CD4-positive, CD25-positive, alpha-beta regulatory T cell (primary cell): ENCODE data around the gene PRKAA1. TPM values are rescaled to one million over a fixed set of nuclear protein-coding genes. Genes with fewer than 3 reads are reported as not detected.

Experiments used
- ATAC-seq, 2 donors: fragments of 150-1000 bp; cut with Tn5 transposase; one replicate each; pipeline ENCODE4 v1.10.0; 2021; ENCODE audit warnings: low read depth in 2 of 2, moderate number of reproducible peaks in 2 of 2, moderate library complexity in 1 of 2
- DNase-seq, 3 donors: peaks; one replicate each; pipeline versions ENCODE4 v3.0.0 to v3.0.0-alpha.2; 2012 to 2022; ENCODE audit warnings: mixed read lengths in 1 of 3
- H3K27ac ChIP-seq: one replicate; pipeline ENCODE4 v1.7.0; 2013; ENCODE audit warnings: mild to moderate bottlenecking, low read length; ENCODE audit not compliant: insufficient read depth, poor library complexity, severe bottlenecking
- H3K27me3 ChIP-seq: one replicate; pipeline ENCODE4 v1.7.0; 2013; ENCODE audit warnings: low read length; ENCODE audit not compliant: control insufficient read depth, insufficient read depth
- H3K36me3 ChIP-seq: one replicate; pipeline ENCODE4 v1.7.0; 2013; ENCODE audit warnings: mild to moderate bottlenecking, low read length, moderate library complexity; ENCODE audit not compliant: control insufficient read depth, insufficient read depth
- H3K4me1 ChIP-seq: 2 replicates; pipeline ENCODE4 v1.7.0; 2013; ENCODE audit warnings: mild to moderate bottlenecking, low read length; ENCODE audit not compliant: insufficient read depth, control insufficient read depth, poor library complexity, severe bottlenecking
- H3K4me3 ChIP-seq: one replicate; pipeline ENCODE4 v1.7.0; 2013; ENCODE audit warnings: low read depth, mild to moderate bottlenecking, low read length, moderate library complexity
- H3K9me3 ChIP-seq, 2 experiments: 1 replicate in 1 of 2; 2 replicates in 1 of 2; pipeline ENCODE4 v1.7.0; 2013; ENCODE audit warnings: low read length in 2 of 2, mild to moderate bottlenecking in 1 of 2, moderate library complexity in 1 of 2; ENCODE audit not compliant: control insufficient read depth in 2 of 2
- H3K27ac Mint-ChIP-seq, 3 donors: one replicate each; pipeline ENCODE4 v1.8.0; 2020 to 2022; ENCODE audit warnings: mild to moderate bottlenecking in 3 of 3, mixed read lengths in 3 of 3, moderate library complexity in 2 of 3
- H3K27me3 Mint-ChIP-seq: one replicate; pipeline ENCODE4 v1.8.0; 2022; ENCODE audit warnings: mild to moderate bottlenecking, mixed read lengths
- H3K36me3 Mint-ChIP-seq: one replicate; pipeline ENCODE4 v1.8.0; 2020; ENCODE audit warnings: mixed read lengths
- H3K4me1 Mint-ChIP-seq, 4 donors: one replicate each; pipeline ENCODE4 v1.8.0; 2020 to 2022; ENCODE audit warnings: mixed read lengths in 4 of 4, mild to moderate bottlenecking in 1 of 4
- H3K4me3 Mint-ChIP-seq, 4 donors: one replicate each; pipeline ENCODE4 v1.8.0; 2020 to 2022; ENCODE audit warnings: mild to moderate bottlenecking in 4 of 4, mixed read lengths in 4 of 4, moderate library complexity in 3 of 4
- H3K9me3 Mint-ChIP-seq, 7 donors: one replicate each; pipeline ENCODE4 v1.8.0; 2020 to 2022; ENCODE audit warnings: mixed read lengths in 7 of 7, mild to moderate bottlenecking in 3 of 7, moderate library complexity in 2 of 7
- polyA plus RNA-seq, 4 donors: library from polyadenylated mRNA; unstranded; fragments of 300-500 nt; fragmentation: Illumina TruSeq; gene quantifications; one replicate each; pipeline ENCODE4 v1.2.3, GENCODE V29; 2021
- total RNA-seq: library from RNA; stranded (reverse); gene quantifications from one replicate; pipeline ENCODE4 v1.2.3, GENCODE V29; 2022

PRKAA1 gene
- total and polyA plus RNA-seq, 5 donors from 2014 or later, result 34.1 to 102 (median 44.1) TPM

DNA sequence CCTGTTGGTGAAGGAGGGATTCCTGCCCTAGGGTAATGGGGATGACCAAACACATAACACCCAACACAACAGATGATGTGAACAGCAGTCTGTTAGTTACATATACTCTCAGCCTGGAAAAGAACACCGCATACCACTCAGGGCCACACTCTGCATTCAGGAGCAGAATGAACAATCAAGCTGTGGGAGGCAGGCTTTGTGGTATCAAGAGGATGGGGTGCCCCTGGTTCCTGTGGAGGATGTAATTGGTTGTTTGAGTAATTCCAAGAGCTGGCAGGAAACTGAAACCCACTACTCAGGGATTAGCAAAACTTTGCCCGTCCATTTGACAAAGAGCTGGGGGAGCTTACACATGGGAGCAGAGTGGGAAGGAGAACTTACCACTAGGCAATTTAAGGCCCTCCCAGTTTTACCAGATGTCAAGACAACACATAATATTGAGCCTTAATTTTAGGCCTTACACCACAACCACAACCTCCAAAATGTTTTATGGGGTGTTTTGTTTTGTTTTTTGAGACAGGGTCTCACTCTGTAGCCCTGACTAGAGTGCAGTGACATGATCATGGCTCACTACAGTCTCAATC, 15.6 kb upstream of the PRKAA1 start:
- ATAC-seq, result no peak
- H3K4me3 Mint-ChIP-seq, result no peak overlapping the region
- DNase-seq, result no peak
- H3K36me3 Mint-ChIP-seq, result no peaks in the 10 kb centered on the region
- no peak overlapping the region for H3K27ac Mint-ChIP-seq
- H3K27me3 ChIP-seq, result no peaks in the 10 kb centered on the region
- no peaks in the 10 kb centered on the region for H3K4me1 Mint-ChIP-seq
- H3K27ac ChIP-seq, result no peak overlapping the region
- no peaks in the 10 kb centered on the region for H3K4me1 ChIP-seq
- H3K27me3 Mint-ChIP-seq, result no peaks in the 10 kb centered on the region
- no peak overlapping the region for H3K4me3 ChIP-seq
- no peaks in the 10 kb centered on the region for H3K9me3 Mint-ChIP-seq
- H3K9me3 ChIP-seq, result no peaks in the 10 kb centered on the region
- no peaks in the 10 kb centered on the region for H3K36me3 ChIP-seq

DNA sequence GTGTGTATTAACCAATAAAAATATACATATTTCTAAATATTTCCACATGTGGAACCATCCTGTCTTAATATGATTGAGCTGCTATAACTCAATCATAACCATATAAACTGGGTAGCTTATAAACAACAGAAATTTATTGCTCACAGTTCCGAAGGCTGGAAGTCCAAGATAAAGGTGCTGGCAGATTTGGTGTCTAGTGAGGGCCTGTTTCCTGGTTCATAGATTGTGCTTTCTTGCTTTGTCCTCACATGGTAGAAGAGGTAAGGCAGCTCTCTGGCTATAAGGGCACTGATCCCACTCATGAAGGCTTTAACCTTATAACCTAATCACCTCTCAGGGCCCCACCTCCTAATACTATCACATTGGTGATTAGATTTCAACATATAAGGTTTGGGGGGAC, 14.0 kb upstream of the PRKAA1 start:
- DNase-seq (no peak), ATAC-seq (no peak)
- Mint-ChIP-seq H3K4me1 (no peaks in the 10 kb centered on the region), H3K27ac (no peak overlapping the region), H3K4me3 (no peak overlapping the region), H3K9me3 (no peaks in the 10 kb centered on the region), H3K27me3 (no peaks in the 10 kb centered on the region), H3K36me3 (no peaks in the 10 kb centered on the region)
- Histone ChIP-seq H3K27me3 (no peaks in the 10 kb centered on the region), H3K4me1 (no peaks in the 10 kb centered on the region), H3K36me3 (no peaks in the 10 kb centered on the region), H3K4me3 (no peak overlapping the region), H3K27ac (no peak overlapping the region), H3K9me3 (no peaks in the 10 kb centered on the region)

GRCh38 chr5:40801771-40802562, 3.8 kb upstream of the PRKAA1 start:
- DNase-seq (no peak), ATAC-seq (no peak)
- Histone ChIP-seq H3K4me3 (no peak overlapping the region), H3K9me3 (no peaks in the 10 kb centered on the region), H3K27me3 (no peaks in the 10 kb centered on the region), H3K27ac (no peak overlapping the region), H3K36me3 (no peaks in the 10 kb centered on the region), H3K4me1 (peaks cover 11% of the 10 kb centered on the region)
- peak overlapping the region in 2 of 4 donors; percentile 34 to 80 for H3K4me3 Mint-ChIP-seq
- H3K27me3 Mint-ChIP-seq, result peaks cover 16% of the 10 kb centered on the region
- no peak overlapping the region for H3K27ac Mint-ChIP-seq
- peaks cover 0 to 2% (median 0%) of the 10 kb centered on the region in 7 donors for H3K9me3 Mint-ChIP-seq
- no peaks in the 10 kb centered on the region for H3K36me3 Mint-ChIP-seq
- peaks cover 3 to 20% (median 12%) of the 10 kb centered on the region in 4 donors for H3K4me1 Mint-ChIP-seq

DNA sequence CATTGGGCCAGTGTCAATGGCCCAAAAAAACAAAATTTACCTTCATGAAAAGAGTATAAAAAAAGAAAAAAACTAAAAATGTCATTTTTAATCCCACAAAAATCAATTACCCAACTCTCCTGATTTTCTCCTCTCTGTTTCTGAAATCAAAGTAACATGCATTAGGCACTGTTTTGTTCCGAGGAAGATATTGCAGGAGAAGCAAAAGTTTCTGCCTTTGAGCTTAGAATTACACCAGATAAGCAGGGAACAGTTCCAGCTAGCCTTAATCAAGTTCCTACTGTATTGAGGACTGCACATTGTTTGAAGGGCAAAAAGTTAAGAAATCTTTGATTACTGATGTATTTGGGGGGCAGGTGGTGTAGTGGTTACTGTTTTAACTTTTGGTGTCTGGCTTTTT, 1.1 kb upstream of the PRKAA1 start:
- DNase-seq (no peak), ATAC-seq (no peak)
- peaks cover 19 to 45% (median 32%) of the 10 kb centered on the region in 4 donors for H3K4me1 Mint-ChIP-seq
- H3K9me3 ChIP-seq, result no peaks in the 10 kb centered on the region
- peak overlapping the region; percentile 83 for H3K27ac ChIP-seq
- peak overlapping the region in 2 of 3 donors; percentile 55 to 96 for H3K27ac Mint-ChIP-seq
- H3K36me3 Mint-ChIP-seq, result peaks cover 4% of the 10 kb centered on the region
- H3K4me3 ChIP-seq, result peak overlapping the region; percentile 83
- peak overlapping the region; percentile 90 to 97 (median 92) for H3K4me3 Mint-ChIP-seq
- H3K9me3 Mint-ChIP-seq, result no peaks in the 10 kb centered on the region
- peaks cover 13% of the 10 kb centered on the region for H3K27me3 Mint-ChIP-seq
- H3K36me3 ChIP-seq, result peaks cover 3% of the 10 kb centered on the region
- peaks cover 28% of the 10 kb centered on the region for H3K4me1 ChIP-seq
- H3K27me3 ChIP-seq, result no peaks in the 10 kb centered on the region

GRCh38 chr5:40798801-40799210, 632 bp upstream of the PRKAA1 start:
- H3K4me3 Mint-ChIP-seq, result peak overlapping the region; percentile 90 to 97 (median 92)

GRCh38 chr5:40797273-40798011, 732 bp downstream of the PRKAA1 start:
- peak overlapping the region; percentile 82 for H3K27ac ChIP-seq
- peaks cover 3% of the 10 kb centered on the region for H3K36me3 ChIP-seq
- H3K27me3 ChIP-seq, result no peaks in the 10 kb centered on the region
- Mint-ChIP-seq H3K9me3 (no peaks in the 10 kb centered on the region), H3K27ac (peak overlapping the region; percentile 95 to 97 (median 96)), H3K27me3 (peaks cover 13% of the 10 kb centered on the region), H3K36me3 (peaks cover 7% of the 10 kb centered on the region), H3K4me3 (peak overlapping the region; percentile 92 to 97 (median 94)), H3K4me1 (peaks cover 28 to 58% (median 45%) of the 10 kb centered on the region in 4 donors)
- peak overlapping the region; percentile 97 for H3K4me3 ChIP-seq
- peak; percentile 10 to 15 for ATAC-seq
- H3K9me3 ChIP-seq, result no peaks in the 10 kb centered on the region
- H3K4me1 ChIP-seq, result peaks cover 35% of the 10 kb centered on the region
- peak; percentile 67 to 79 (median 69) for DNase-seq

More at GRCh38 chr5:40798801-40799210, 632 bp upstream of the PRKAA1 start:
- no peaks in the 10 kb centered on the region for H3K27me3 ChIP-seq
- peaks cover 28% of the 10 kb centered on the region for H3K4me1 ChIP-seq
- no peaks in the 10 kb centered on the region for H3K9me3 ChIP-seq
- peak overlapping the region; percentile 83 for H3K4me3 ChIP-seq
- Mint-ChIP-seq H3K4me1 (peaks cover 22 to 49% (median 35%) of the 10 kb centered on the region in 4 donors), H3K36me3 (peaks cover 7% of the 10 kb centered on the region), H3K27ac (peak overlapping the region; percentile 86 to 96 (median 95)), H3K9me3 (no peaks in the 10 kb centered on the region), H3K27me3 (peaks cover 13% of the 10 kb centered on the region)
- ATAC-seq (no peak), DNase-seq (no peak)
- peak overlapping the region; percentile 83 for H3K27ac ChIP-seq
- H3K36me3 ChIP-seq, result peaks cover 3% of the 10 kb centered on the region

DNA sequence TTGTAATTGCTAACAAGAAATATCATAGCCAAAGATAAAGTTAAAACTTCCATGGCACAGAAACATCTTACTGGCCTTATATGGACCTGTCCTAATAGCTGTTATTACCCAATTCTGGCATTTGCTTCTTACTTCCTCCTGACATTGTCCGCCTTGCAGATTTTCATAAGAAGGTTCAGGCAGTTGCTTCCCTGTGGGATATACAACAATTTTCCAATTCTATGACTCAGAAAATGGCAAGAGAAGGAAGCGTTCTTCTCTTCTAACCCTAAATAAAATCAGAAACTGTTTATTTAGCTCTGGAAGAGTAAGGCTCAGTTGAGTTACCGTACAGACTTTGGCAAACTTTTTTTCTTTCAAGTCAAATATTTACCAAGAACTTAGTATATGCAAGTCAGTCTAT, 1.7 kb downstream of the PRKAA1 start:
- no peaks in the 10 kb centered on the region for H3K9me3 Mint-ChIP-seq
- H3K4me1 Mint-ChIP-seq, result peaks cover 23 to 63% (median 47%) of the 10 kb centered on the region in 4 donors
- peaks cover 7% of the 10 kb centered on the region for H3K27me3 Mint-ChIP-seq
- DNase-seq, result no peak
- Histone ChIP-seq H3K27ac (no peak overlapping the region), H3K4me3 (peak overlapping the region; percentile 97), H3K27me3 (no peaks in the 10 kb centered on the region), H3K4me1 (peaks cover 35% of the 10 kb centered on the region), H3K9me3 (no peaks in the 10 kb centered on the region), H3K36me3 (peaks cover 3% of the 10 kb centered on the region)
- ATAC-seq, result no peak
- peak overlapping the region; percentile 80 to 97 (median 94) for H3K4me3 Mint-ChIP-seq
- no peak overlapping the region for H3K27ac Mint-ChIP-seq
- peaks cover 7% of the 10 kb centered on the region for H3K36me3 Mint-ChIP-seq
